IPS DF 4.7 (cell line): ENCODE results near the gene GARIN3.
"Not testable (repeated sequence)": the region's sequence is repeated elsewhere in the genome, so short reads cannot be mapped to it uniquely, and the experiment has no call there.

Experiments
- DNase-seq: peaks from one replicate; pipeline ENCODE4 v3.0.0-alpha.2; 2013; ENCODE audit warnings: low spot score; ENCODE audit errors: extremely low read depth

The GARIN3 gene

DNA sequence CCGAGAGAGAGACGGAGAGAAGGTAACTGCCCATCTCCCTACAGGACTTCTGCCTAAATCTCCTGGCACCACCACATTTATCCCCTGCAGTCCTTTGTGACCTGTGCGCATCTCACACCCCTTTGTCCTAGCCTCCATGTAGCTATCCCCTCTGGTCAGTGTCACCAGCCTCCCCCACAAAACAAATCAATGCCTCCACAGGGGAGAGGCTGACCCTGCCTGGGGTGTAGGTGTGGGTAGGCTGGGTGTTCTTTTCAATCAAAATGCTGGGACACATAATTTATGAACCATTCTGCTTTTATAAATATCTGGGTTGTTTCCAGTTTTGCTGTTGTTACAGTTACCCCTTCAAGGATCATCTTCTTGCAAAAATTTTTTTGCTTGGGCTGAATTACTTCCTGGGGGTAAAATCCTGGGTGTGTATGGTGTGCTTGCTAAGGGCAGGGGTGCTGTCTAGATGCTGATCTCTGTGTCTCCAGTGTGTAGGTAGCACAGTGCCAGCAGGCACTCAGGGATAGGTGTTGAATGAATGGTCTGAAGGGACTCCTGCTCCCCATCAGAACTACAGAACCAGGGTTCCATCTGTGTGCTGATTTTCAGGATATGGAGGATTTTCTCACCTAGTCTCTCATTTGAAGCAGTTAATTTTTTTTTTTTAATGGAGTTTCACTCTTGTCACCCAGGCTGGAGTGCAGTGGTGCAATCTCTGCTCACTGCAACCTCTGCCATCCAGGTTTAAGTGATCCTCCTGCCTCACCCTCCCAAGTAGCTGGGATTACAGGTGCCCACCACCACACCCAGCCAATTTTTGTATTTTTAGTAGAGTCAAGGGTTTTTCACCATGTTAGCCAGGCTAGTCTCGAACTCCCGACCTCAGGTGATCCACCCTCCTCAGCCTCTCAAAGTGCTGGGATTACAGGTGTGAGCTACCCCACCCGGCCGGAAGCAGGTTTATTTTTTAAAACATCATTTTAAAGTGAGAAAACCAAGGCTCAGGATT lies at the start of gene GARIN3:
TSS of gene GARIN3 (minus strand) at position 51 of the 1,000 bp plus-strand sequence. CDS start 96 bp downstream, outside the sequence.
- DNase-seq: no peak

DNA sequence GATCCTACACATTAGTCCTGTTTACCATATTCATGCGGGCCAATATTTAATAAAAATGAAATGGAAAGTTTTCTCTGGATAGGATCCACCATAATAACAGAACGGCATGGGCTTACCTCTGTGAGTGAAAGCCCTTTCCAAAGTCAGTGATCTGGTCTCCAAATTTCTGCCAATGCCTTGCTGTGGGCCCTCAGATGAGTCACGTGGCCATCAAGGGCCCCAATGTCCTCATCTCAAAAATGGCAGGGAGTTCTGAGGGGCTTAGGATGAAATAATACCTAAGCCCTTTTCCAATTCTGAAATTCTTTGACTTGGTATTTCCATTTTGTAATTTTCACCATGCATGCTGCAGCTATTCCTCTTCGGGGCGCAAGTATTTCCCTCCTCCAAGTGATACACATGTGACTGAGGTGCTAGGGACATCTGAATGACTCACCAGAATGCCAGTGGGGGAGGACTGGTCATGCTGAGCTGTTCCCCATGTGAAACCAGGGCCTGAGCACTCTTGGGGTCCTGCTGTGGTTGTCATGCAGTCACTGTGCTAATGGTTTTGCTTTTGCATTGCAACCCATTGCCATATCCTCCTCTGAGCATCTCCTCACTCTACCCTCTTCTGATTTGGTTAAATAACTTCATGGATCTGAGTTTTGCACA lies 49.6 kb upstream of the GARIN3 start:
- no peak for DNase-seq

DNA sequence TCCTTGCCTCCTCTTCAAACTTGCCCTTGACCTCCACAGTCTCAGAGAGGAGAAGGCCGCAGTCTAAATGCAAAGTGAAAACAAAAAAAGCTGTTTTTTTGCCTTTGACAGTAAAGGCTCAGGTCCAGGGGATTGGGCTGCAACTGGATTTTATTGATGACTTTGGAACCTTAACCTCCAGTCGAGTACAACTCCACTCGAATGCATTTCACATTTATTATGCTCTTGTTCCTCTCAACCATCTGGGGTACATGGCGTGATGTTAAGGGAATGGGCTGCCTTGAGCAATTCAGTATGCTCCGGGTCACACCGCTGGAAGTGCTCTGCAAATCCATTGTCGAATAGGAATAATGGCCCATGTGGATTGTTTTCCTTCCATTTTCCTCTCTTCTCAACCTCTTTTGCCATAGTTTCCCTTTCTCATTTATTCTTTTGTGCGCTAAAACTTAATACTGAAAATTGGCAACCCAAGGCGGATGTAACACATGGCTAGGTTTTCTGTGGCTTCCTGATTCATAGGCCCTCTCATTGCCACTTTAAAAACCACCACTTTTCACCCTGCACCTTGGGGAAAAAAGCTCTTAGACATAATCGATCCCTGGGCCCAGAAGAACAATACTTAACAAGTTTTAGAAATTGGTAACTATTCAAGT lies 48.9 kb upstream of the GARIN3 start:
- DNase-seq: no peak

DNA sequence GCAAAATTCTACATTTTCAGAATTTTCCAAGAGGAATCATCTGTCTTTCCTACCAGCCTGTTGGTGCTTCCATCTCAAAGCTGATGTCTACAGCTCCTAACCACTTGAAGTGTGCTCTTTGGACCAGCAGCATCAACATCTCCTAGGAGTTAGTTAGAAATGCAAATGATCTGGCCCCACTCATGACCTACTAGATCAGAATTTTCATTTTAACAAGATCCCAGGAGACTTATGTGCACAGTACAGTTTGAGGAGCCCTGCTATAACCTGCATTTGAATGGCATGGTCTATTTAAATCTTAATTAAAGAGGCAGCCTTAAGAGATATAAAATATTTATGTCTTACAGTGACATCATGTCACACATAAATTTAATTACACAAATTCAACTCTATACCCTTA lies 48.4 kb upstream of the GARIN3 start:
- DNase-seq: no peak

DNA sequence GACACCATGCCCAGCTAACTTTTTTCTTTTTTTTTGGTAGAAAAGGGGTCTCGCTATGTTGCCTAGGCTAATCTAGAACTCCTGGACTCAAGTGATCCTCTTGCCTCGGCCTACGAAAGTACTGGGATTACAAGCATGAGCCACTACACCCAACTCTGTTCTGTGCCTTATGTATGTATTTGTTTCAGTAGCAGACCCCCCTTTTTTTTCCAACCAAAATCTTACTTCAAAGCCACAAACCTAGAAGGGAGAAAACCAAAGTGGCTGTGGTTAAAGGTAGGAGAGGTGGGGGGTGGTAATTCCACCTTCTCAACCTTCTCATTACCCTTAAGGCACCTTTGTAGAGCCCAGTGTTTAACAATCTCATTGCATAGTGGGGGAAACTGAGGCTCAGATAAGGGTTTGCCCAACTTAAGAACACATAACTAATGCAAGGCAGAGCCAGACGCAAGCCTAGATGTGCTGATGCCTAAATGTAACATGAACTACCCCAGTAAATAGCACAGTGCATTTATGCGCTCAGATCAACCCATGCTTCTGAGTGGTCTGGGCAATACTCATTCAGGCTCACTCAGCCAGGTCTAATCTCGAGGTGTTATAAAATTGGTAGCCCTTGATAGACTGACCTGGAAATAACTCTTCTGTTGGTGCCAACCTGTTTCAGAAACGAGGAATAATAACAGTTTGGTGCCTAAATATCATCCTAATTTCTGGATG lies 47.6 kb upstream of the GARIN3 start:
- DNase-seq: no peak

DNA sequence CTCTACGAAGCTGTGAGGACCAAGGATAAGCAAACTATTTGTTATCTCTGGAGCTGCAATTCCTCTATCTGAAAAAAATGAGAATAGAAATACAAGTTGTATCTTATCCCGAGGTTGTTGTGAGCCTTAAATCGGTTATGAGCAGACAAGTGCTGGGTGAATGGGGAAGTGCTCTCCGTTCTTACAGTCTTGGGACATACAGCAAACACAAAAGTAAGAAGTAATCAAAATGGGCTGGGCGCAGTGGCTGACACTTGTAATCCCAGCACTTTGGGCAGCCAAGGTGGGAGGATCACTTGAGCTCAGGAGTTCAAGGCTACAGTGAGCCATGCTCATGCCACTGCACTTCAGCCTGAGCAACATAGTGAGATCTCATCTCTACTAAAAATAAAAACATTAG lies 46.2 kb upstream of the GARIN3 start:
- no peak for DNase-seq

DNA sequence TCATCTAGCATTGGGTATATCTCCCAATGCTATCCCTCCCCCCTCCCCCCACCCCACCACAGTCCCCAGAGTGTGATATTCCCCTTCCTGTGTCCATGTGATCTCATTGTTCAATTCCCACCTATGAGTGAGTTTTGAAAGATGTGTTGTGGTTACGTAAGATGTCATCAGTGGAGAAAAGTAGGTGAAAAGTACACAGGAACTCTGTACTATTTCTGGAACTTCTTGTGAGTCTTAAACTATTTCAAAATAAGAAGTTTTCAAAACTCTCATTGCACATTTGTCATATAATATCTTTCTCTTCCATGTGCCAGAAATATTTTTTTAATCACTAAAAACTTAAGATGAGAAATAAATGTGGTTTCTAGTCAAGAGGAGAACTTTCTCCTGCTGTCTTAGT lies 44.6 kb upstream of the GARIN3 start:
- not testable (repeated sequence) for DNase-seq

DNA sequence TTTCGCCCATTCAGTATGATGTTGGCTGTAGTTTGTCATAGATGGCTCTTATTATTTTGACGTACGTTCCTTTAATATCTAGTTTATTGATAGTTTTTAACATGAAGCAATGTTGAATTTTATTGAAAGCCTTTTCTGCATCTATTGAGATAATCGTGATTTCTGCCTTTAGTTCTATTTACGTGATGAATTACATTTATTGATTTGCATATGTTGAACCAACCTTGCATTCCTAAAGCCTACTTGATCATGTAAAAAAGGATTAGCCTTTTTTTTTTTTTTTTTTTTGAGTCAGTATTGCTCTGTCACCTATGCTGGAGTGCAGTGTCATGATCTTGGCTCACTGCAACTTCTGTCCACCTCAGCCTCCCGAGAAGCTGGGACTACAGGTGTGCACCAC lies 39.6 kb upstream of the GARIN3 start:
- no peak for DNase-seq

DNA sequence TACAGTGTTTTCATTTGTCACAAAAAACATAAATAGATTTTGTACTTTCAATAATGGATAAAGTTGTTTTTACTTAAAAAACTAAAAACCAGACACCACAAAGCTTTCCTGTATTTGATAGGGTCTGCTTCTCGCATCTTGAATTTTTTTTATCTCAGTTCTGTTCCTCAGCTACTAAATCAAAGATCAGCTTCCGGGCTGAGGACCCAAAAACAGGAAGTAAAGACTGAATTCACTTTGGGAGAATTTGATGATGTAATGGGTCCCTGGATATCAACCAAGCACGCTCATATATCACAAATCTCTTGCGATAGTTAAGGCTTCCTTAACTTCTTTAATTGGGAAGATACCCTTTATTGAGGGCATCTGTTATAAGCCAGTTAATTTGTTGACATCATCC lies 38.7 kb upstream of the GARIN3 start:
- no peak for DNase-seq

DNA sequence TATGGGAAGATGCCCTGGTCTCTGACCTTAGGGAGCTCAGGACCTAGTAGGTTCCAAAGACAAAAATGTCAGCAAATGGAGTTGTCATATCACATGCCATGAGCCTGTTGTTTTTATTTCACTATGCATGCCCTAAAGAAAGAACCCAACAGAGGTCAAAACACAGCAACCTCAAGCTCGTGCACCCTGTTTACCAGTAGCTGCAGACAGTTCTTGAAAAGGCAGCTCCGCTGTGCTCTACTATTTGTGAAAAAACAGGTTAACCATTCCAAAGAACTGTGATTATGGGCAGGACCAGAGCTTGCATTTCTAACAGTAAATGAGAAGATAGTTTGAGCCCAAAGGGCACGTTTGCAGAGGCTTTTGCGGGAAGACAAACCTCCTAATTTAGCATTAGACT lies 37.4 kb upstream of the GARIN3 start:
- no peak for DNase-seq

DNA sequence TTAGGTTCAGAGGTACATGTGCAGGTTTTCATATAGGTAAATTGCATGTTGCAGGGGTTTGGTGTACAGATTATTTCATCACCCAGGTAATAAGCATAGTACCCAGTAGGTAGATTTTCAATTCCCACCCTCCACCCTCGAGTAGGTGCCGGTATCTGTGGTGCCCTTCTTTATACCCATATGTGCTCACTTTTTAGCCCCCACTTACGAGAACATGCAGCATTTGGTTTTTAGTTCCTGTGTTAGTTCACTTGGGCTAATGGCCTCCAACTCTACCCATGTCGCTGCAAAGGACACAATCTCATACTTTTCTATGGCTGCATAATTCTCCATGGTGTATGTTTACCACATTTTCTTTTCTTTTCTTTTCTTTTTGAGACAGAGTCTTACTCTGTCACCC lies 35.8 kb upstream of the GARIN3 start:
- no peak for DNase-seq

DNA sequence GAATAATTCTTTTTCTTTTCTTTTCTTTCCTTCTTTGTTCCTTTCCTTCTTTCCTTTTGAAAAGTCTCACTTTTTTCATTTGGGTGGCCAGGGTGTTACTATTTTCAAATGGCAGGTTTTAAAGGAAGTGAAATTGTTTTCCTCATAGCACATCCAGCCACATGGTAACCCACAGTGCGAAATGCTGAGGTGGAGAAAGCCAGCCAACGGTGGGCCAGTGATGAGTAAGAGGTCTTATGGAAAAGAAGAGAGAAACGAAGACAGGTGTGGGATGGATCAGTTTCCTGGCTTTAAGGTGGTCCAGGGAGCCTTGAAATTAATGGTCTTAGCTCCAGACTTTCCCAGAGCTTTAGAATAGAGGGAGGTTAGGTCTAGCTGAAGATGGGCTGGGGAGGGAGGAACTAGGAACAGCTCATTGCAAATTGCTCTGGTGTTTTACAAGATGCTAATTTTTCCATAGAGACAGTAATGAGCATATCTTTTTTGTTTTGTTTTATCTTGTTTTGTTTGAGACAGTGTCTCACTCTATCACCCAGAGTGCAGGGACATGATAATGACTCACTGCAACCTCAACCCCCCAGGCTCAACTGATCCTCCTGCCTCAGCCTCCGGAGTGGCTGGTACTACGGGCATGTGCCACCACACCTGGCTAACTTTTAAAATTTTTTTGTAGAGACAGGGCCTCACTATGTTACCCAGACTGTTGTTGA lies 32.4 kb upstream of the GARIN3 start:
- no peak for DNase-seq

DNA sequence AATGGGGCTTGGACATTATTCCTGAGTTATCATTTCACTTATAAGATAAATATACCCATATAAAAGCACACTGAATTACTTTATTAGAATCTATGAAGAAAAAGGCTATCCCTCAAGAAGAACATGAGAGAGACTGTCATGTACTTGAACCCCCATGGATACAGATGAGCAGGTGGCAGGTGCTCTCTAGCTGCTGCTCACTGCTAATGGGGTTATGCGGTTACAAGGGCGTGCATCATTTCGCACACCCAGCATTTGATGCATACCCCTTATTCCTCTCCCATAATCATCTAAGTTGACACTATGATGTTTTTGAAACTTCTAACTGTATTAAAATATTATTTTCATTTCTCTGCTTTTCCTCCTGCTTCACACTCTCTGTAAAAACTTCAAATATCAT lies 31.0 kb upstream of the GARIN3 start:
- no peak for DNase-seq

DNA sequence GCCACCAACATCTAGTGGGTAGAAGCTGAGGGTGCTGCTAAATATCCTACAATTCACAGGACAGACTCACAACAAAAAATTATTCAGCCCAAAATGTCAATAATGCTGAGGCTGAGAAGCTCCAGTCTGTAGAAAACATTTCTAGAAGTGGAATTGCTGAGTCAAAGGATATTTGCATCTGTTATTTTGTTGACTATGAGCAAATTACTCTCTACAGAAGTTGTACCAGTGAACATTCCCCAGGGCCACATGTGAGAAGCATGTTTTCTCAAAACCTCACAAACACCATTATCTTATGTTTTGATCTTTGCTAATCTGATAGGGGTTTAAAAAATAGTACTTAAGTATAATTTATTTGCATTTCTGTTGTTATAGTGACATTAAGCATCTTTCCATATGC lies 30.0 kb upstream of the GARIN3 start:
- DNase-seq: no peak

DNA sequence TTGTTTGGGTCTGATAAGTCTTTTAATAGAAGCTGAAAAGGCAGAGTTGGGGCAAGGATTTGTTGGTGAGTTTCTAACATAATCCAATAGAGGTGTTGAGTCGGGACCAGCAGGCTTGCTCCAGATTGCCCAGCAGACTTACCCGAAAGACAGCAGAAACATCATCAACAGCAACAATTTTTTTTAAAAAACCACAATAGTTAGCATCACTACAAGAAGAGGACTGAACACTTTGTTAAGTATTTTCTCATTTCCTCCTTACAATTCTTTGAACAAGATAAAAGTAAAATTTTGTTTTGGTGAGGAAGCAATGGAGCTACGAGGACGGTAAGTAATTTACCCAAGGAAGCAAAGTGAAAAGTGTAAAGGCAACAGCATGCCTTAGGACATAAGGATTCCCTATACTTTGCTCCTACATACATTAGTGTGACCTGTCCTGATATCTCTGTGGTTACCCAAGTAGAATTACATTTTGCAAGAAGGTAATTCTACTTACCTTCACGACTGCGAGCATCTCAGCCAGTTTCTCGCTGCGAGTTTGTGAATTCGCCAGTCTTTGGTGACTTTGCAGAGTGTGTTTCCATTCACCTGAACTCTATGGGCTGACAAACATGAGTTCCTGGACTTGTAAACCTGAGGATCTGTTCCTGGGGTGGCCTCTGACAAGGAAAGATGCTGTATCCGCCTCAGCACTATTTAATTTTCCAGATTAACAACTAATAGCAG lies 27.8 kb upstream of the GARIN3 start:
- no peak for DNase-seq

DNA sequence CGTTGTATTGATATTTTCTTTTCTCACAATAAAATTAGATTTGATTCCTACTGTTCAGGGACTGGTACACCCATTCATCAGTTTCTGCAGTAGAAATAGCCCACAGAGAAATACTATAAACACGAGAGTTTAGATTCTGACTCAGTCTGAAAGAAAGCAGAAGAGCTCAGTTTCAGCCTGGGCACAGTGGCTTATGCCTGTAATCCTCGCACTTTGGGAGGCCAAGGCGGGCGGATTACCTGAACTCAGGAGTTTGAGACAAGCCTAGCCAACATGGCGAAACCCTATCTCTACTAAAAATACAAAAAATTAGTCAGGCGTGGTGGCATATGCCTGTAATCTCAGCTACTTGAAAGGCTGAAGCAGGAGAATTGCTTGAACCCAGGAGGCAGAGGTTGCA lies 23.2 kb upstream of the GARIN3 start:
- DNase-seq: no peak

DNA sequence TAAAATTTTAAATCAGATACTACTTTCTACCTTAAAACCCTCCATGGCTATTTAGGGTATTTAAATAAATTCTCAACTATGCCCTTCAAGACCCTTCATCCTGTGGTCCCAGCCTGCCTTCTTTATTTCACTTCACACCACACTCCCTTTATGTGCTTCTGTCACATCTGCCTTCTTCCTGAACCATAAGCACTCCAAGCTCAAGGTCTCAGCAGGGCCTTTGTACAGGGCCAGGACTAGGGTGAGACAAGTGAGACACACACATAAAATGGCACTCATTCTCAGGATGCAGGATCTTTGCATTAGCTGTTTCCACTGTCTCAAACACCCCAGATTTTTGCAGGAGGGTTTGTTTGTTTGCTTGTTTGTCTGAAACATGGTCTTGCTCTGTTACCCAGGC lies 22.2 kb upstream of the GARIN3 start:
- no peak for DNase-seq

DNA sequence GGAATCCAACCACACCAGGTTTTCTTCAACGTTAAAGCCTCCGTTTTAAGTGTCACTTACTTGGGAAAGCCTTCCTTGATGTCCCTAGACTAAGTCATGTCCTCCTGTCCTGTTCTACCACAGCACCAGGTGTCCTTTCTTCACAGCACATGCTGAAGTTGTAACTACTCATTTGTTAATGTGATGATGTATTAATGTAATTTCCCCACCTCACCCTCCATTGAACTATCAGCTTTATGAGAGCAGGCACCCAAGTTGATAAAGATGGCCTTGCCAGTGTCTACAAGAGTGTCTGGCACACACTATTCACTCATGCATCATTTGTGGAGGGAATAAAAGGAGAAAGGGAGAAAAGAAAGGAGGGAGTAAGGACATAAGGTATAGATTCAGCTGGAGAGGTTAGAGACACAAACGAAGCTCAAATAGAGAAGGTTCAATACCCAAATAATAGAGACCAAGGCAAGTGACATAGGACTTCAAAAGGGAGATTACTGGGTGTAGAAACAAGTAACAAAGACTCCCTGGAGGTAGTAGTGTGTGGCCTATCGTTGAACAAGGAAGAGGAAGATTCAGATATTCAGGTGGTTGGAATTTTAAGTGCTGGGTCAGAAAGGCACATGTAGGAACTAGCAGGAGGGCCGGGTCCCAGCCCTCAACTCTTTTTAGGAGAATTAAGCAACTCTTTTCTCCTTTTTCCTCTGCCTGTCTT lies 21.1 kb upstream of the GARIN3 start:
- peak; percentile 9 for DNase-seq

DNA sequence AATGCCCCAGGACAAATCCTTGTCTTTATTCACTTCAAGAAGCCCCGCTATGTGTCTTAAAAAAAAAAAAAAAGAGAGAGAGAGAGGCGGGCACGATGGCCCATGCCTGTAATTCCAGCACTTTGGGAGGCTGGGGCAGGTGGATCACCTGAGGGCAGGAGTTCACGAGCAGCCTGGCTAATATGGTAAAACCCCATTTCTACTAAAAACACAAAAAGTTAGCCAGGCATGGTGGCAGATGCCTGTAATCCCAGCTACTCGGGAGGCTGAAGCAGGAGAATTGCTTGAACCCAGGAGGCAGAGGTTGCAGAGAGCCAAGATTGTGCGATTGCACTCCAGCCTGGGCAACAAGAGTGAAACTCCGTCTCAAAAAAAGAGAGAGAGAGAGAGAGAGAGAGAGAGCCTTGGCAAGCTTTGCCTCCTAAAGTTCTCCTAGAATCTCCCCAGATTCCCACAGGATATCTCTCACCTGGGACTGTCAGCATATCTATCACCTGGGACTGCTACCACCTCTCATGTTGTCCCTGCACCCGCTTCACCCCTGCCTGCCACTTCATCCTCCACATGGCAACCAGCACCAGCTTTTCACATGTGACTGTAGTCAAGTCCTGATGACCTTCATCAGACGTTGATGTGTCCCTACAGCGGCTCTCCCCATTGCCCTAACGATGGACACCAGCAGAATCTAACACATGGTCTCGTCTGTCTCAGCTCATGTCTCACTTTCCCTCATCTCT lies 20.4 kb upstream of the GARIN3 start:
- DNase-seq: no peak
